Measurements from ENCODE around the gene CFAP68. TPM values are rescaled to one million over a fixed set of nuclear protein-coding genes. Genes with fewer than 3 reads are reported as not detected.

The CFAP68 gene
- total and polyA plus RNA-seq, 9 of the 15 experiments (the other 6 are each of a cell fraction or from before 2014, with no cell fraction given), result 22.8 to 72.3 (median 52.5) TPM

DNA sequence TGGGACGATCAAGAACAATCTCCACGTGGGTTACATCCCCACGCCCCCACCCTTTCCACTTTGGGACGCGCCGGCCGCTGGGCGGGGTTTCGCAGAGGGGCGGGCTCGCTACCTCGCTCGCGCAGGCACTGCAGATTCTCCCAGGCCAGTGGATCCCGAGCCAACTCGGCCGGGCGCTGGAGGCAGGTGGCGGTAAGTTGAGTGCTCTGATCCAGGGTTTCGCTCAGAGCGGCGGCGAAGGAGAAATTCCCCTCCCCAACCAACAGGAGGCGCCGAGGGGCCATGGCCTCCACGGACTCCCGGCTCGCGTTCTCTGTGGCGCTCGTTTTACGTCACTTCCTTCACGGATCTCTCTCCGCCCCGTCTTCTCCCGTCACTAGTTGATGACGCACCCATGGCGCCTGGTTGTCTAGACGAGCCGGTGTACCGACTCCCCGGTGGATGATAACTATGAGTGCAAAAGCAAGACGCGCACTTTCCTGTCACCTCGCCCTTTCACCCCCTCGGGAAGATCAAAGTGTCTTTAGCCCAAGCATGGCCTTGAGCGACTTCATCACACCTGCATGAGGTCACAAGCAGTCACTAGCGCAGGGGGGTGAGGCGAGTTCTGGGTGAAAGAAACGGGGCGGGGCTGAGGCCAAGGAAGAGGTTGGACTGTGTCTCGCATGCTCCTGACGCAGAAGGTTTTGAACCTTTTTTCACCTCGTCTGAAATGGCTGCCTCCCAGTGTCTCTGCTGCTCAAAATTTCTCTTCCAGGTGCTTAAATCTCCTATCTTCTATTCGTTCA lies at the start of gene CFAP68, which contains the start of gene FDXACB1 (continued):
- TF ChIP-seq, protein P1, sequence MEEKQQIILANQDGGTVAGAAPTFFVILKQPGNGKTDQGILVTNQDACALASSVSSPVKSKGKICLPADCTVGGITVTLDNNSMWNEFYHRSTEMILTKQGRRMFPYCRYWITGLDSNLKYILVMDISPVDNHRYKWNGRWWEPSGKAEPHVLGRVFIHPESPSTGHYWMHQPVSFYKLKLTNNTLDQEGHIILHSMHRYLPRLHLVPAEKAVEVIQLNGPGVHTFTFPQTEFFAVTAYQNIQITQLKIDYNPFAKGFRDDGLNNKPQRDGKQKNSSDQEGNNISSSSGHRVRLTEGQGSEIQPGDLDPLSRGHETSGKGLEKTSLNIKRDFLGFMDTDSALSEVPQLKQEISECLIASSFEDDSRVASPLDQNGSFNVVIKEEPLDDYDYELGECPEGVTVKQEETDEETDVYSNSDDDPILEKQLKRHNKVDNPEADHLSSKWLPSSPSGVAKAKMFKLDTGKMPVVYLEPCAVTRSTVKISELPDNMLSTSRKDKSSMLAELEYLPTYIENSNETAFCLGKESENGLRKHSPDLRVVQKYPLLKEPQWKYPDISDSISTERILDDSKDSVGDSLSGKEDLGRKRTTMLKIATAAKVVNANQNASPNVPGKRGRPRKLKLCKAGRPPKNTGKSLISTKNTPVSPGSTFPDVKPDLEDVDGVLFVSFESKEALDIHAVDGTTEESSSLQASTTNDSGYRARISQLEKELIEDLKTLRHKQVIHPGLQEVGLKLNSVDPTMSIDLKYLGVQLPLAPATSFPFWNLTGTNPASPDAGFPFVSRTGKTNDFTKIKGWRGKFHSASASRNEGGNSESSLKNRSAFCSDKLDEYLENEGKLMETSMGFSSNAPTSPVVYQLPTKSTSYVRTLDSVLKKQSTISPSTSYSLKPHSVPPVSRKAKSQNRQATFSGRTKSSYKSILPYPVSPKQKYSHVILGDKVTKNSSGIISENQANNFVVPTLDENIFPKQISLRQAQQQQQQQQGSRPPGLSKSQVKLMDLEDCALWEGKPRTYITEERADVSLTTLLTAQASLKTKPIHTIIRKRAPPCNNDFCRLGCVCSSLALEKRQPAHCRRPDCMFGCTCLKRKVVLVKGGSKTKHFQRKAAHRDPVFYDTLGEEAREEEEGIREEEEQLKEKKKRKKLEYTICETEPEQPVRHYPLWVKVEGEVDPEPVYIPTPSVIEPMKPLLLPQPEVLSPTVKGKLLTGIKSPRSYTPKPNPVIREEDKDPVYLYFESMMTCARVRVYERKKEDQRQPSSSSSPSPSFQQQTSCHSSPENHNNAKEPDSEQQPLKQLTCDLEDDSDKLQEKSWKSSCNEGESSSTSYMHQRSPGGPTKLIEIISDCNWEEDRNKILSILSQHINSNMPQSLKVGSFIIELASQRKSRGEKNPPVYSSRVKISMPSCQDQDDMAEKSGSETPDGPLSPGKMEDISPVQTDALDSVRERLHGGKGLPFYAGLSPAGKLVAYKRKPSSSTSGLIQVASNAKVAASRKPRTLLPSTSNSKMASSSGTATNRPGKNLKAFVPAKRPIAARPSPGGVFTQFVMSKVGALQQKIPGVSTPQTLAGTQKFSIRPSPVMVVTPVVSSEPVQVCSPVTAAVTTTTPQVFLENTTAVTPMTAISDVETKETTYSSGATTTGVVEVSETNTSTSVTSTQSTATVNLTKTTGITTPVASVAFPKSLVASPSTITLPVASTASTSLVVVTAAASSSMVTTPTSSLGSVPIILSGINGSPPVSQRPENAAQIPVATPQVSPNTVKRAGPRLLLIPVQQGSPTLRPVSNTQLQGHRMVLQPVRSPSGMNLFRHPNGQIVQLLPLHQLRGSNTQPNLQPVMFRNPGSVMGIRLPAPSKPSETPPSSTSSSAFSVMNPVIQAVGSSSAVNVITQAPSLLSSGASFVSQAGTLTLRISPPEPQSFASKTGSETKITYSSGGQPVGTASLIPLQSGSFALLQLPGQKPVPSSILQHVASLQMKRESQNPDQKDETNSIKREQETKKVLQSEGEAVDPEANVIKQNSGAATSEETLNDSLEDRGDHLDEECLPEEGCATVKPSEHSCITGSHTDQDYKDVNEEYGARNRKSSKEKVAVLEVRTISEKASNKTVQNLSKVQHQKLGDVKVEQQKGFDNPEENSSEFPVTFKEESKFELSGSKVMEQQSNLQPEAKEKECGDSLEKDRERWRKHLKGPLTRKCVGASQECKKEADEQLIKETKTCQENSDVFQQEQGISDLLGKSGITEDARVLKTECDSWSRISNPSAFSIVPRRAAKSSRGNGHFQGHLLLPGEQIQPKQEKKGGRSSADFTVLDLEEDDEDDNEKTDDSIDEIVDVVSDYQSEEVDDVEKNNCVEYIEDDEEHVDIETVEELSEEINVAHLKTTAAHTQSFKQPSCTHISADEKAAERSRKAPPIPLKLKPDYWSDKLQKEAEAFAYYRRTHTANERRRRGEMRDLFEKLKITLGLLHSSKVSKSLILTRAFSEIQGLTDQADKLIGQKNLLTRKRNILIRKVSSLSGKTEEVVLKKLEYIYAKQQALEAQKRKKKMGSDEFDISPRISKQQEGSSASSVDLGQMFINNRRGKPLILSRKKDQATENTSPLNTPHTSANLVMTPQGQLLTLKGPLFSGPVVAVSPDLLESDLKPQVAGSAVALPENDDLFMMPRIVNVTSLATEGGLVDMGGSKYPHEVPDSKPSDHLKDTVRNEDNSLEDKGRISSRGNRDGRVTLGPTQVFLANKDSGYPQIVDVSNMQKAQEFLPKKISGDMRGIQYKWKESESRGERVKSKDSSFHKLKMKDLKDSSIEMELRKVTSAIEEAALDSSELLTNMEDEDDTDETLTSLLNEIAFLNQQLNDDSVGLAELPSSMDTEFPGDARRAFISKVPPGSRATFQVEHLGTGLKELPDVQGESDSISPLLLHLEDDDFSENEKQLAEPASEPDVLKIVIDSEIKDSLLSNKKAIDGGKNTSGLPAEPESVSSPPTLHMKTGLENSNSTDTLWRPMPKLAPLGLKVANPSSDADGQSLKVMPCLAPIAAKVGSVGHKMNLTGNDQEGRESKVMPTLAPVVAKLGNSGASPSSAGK (IDR thresholded peaks at IDR 0.05), result peak; percentile 66
- TF ChIP-seq ZNF146 (CRISPR knock-in tag; IDR thresholded peaks at IDR 0.05; ENCODE audit: unreplicated experiment) (no peak), RHOXF2B (CRISPR knock-in tag; conservative IDR thresholded peaks at IDR 0.05) (no peak), UBTF (IDR thresholded peaks at IDR 0.05; ENCODE audit: borderline replicate concordance in 1 of 2, low read depth in 2 of 2, low read length in 2 of 2) (peak; percentile 70 to 81; a peak in 1 of 4 replicates), ASH1L (IDR thresholded peaks at IDR 0.05; ENCODE audit: borderline replicate concordance, low read depth, partially characterized antibody) (no peak), ZNF324 (CRISPR knock-in tag; IDR thresholded peaks at IDR 0.05) (no peak), GTF3C2 (IDR thresholded peaks at IDR 0.05; ENCODE audit: borderline replicate concordance, extremely low read depth, insufficient read length) (no peak)
